HK-2 (cell line): Measurements from ENCODE around the gene CAMK1D.
"Not testable (repeated sequence)": the region's sequence is repeated elsewhere in the genome, so short reads cannot be mapped to it uniquely, and the experiment has no call there.

Experiments
- DNase-seq: peaks from one replicate; pipeline ENCODE4 v3.0.0-alpha.2; 2018; ENCODE audit not compliant: unreplicated experiment

Gene CAMK1D

DNA sequence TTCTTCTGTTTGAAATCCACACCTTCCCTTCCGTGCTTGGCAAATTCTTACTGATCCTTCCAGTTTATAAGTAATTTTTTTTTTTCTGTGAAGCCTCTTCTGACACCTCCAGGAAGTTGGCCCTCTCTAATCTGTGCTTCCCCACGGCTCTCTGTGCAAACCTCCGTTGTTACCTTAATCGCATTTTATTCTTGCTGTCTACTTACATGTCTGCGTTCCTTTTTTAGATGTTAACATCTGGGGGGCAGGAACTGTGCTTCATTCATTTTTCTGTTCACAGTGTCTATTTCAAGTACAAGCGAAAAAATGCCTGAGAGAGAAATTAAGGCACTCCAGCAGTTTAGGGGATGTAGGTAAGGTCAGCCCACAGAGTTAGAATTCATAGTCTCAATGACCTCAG lies 8.4 kb upstream of the CAMK1D start:
- no peak for DNase-seq

DNA sequence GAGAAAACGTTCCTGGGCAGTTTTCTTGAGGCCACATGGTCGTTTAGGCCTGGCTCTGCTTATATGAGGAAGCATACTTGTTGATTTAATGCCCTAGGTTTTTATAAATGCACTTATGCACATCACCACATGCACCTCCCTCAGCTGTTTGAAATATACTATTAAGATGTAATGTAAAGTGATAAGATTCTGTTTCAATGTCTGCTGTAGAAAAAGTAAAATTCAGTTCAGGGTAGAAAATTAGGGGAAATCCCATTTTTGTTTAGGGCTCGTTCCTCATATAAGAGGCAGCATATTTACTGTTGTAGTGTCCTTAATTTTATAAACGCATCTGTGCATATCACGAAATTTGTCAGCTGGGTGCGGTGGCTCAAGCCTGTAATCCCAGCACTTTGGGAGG lies 7.8 kb upstream of the CAMK1D start:
- DNase-seq, result no peak

- no peak for DNase-seq
These were observed 4.8 kb upstream of the CAMK1D start for GRCh38 chr10:12344375-12345110.

DNA sequence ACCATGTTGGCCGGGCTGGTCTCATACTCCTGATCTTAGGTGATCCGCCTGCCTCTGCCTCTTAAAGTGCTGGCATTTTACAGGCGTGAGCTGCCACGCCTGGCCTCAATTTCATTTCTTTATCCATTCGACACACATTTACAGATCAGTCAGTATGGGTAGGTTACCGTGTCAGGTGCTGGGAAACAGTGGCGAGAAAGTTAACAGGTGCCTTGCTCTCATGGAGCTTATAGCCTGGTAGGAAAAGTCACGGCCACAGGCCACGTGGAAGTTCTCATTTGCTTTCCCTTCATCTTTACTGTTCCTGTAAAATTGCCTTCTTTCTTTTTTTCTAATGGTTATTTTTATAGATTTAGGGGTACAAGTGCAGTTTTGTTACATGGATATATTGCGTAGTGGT lies 2.6 kb upstream of the CAMK1D start:
- DNase-seq, result no peak

- no peak for DNase-seq
These were observed 965 bp upstream of the CAMK1D start for GRCh38 chr10:12348294-12348869.

DNA sequence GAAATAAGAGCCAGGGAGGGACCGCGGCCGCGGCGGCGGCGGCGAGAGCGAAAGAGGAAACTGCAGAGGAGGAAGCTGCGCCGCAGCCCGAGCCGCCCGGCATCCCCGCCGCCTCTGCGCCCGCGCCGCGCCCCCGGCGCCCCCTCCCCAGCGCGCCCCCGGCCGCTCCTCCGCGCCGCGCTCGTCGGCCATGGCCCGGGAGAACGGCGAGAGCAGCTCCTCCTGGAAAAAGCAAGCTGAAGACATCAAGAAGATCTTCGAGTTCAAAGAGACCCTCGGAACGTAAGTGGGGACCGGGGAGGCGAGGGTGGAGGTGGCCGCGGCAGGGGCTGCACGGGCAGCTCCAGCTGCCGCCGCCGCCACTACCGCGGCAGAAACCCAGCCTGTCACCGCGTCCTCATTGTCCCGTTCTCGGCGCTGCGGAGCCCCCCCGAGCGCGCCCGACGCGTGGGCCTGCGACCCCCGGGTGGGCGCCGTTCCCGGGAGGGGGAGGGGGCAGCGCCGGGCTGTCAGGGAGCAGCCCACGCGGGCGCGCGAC lies 351 bp downstream of the CAMK1D start:
- no peak for DNase-seq

DNA sequence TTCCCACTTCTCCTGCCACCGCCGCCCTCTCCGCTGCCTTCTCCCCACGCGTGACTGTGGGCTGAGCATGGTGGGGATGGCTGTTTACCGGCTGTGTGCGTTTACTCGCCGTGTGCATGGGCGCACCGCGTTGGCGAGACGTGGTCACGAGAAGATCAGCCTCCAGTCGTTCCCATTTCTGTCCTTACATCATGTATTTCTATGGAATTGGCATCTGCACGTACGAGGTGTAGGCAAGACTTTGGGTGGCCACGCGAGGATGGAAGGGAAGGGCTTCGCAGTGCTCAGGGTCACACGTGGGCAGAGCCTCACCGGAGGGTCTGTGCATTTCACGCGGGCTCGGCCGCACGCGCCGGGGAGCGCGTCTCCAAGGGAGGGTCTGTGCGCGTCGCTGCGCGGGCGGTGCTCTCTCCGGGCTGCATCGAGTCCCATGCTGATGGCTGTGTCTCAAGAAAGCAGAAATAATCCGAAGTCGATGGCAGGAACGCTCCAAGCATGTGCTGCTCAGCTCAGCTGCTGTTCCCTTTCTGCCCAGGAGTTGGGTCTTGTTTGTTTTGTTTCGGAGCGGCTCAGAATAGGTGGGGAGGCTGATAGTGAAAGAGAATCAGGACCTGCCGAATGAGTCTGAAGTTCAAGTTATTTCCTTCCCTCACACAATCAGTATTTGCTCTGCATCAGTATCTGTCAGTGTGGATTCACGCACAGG lies 973 bp downstream of the CAMK1D start:
- DNase-seq, result no peak

- DNase-seq, result no peak
These were observed 1.6 kb downstream of the CAMK1D start for GRCh38 chr10:12350925-12351324.

DNA sequence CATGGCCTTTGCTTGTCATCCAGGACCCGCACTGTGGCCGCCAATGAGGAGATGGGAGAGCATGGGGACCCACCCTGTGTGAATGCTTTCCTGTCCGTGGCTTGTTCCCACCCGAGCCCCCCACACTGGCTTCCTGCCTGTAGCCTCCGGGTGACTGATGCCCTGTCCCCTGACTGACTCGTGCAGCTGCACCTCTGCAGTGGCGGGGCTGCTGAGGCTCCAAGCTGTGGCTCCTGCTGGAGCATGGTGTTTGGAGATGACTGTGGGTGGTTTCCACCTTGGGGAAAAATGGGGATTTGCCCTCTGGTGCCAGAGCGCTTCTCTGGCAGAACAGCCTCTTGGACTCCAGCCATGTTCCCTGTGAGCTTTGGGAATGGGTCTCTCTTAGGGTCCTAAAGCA lies 2.1 kb downstream of the CAMK1D start:
- DNase-seq, result no peak

GRCh38 chr10:12351889-12352288 lies 2.5 kb downstream of the CAMK1D start:
- DNase-seq, result no peak

DNA sequence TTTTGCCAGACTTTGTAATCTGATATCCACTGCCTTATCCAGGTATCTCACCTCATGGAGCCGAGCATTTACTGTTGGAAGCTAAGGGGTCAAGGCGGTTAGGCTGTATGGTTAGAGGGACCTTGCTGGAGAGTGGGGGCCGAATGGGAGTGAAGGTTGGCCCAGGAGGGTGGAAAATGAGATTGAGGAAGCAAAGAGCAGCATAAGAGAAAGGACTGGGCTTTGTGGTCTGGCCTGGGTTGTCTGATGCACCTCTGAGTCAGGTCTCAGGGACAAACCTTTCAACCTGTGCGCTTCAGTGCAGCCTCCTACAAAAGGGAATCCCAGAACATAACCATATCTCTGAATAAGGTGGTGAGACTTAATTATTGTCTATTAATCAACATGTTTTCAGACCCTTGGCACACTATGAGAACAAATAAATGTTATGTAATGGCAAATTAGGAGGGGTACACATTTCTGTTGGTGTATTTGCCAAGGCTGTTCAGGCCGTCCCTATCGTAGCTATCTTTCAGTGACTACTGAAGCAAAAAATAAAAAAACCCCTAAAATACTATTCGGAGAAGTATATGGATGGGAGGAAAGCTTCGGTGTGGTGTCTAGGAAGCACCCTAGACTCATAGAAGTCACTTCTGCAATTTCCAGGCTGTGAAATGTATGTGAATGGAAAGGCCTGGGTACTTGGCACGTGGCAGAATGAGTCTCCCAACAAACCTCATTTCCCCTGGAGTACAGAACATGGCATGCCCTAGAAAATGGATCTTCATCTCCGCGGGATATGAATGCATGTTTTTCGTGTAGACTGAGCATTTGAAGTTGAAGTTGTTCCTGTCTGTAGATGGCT lies 4.3 kb downstream of the CAMK1D start:
- no peak for DNase-seq

- not testable (repeated sequence) for DNase-seq
These were observed 5.3 kb downstream of the CAMK1D start for GRCh38 chr10:12354696-12355095.

DNA sequence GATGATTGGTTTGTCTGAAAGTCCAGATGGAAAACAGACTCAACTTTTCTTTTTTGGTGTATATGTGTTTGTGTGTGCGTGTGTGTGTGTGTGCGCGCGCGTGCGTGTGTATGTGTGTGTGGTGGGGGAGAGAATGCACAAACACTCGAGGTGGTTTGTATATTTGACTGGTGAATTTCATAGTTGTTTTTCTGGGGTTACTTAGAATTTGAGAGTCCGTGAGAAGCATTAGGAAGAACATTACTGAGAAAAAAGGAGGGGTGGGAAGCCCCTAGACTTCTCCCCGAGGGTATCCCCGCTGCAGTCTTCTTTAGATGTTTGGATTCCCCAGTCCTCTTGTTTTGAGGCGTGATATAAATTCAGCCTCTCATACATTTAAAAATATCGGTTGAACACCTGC lies 6.0 kb downstream of the CAMK1D start:
- DNase-seq, result no peak

DNA sequence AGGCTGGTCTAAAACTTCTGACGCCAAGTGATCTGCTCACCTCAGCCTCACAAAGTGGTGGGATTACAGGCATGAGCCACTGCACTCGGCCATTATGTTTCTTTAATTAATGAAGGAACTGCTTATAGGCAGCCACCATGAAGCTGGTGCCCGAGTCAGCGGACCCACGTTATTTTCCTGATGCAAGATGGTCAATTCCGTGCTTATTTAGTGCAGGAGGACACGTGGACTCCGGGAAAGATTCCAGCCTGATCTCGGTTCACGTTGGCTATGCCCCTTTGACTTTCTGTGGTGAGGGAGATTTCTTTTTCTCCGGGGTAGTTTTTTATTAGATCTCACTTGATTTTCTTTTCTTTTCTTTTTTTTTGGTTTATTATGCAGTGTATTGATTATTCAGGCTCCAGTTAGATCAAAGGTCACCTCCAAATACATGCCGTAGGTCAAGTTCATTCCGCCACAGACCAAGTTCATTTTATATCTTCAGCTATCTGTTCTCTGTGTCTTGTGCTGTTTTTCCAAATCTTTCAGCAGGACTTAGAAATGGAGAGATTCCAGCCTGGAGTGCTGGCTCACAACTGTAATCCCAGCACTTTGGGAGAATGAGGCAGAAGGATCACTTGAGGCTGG lies 8.3 kb downstream of the CAMK1D start:
- DNase-seq, result no peak

GRCh38 chr10:12358863-12359564 lies 9.7 kb downstream of the CAMK1D start:
- no peak for DNase-seq

GRCh38 chr10:12360461-12360860 lies 11.1 kb downstream of the CAMK1D start:
- no peak for DNase-seq

DNA sequence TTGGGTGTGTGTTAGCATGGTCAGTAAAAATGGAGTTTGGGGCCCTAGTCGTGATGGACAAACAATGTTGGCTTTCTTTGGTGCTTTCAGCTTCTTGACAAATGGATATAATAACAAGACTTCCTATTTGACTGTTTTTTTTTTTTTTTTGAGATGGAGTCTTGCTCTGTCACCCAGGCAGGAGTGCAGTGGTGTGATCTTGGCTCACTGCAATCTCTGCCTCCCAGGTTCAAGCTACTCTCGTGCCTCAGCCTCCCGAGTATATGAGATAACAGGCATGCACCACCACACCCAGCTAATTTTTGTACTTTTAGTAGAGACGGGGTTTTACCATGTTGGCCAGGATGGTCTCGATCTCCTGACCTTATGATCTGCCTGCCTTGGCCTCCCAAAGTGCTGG lies 11.8 kb downstream of the CAMK1D start:
- not testable (repeated sequence) for DNase-seq

- no peak for DNase-seq
These were observed 15.2 kb downstream of the CAMK1D start for GRCh38 chr10:12364559-12364958.

- no peak for DNase-seq
These were observed 17.9 kb downstream of the CAMK1D start for GRCh38 chr10:12367272-12367671.

DNA sequence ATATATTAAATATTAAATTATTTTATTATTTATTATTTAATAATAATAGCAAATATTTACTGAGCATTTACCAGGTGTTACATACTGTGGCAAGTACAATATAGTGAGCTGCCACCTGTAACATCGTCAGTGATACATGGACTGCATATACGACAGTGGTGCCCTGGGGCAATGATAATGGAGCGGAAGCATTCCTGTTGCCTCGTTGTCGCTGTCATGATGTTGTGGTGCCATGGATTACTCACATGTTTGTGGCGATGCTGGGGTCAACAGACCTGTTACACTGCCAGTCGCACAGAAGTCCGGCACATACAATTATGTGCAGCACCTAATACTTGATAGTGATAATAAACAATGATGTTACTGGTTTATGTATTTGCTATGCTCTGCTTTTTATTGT lies 20.6 kb downstream of the CAMK1D start:
- DNase-seq, result no peak

DNA sequence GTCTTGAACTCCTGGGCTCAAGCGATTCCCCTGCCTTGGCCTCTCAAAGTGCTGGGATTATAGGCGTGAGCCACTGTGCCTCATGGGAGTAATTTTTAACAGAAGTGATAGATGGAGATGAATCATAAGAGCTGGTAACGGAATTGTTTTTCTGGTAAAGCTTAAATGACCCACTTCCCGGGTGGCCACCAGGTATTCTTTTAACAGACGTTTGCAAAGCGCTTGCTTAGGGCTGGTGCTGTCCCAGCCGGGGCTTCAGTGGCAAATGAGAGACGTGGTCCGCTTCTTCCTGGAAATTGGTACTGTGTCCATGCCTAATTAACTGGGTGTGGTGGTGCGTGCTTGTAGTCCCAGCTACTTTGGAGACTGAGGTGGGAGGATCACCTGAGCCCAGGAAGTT lies 23.5 kb downstream of the CAMK1D start:
- DNase-seq, result no peak
